Ishikawa (cell line): ENCODE measurements around the gene SMIM44.

Experiments
- CEBPB ChIP-seq: IDR thresholded peaks from 2 replicates; pipeline ENCODE4 v1.6.1; 2012
- CREB1 ChIP-seq: IDR thresholded peaks from 2 replicates; pipeline ENCODE4 v1.6.1; 2012; ENCODE audit warnings: low read depth
- EP300 ChIP-seq: IDR thresholded peaks from 2 replicates; pipeline ENCODE4 v1.6.1; 2012; ENCODE audit warnings: borderline replicate concordance
- RAD21 ChIP-seq: IDR thresholded peaks from 2 replicates; pipeline ENCODE4 v1.6.1; 2012; ENCODE audit warnings: low read depth
- REST ChIP-seq: IDR thresholded peaks from 2 replicates; pipeline ENCODE4 v1.6.1; 2012; ENCODE audit warnings: low read depth, mild to moderate bottlenecking
- TEAD4 ChIP-seq: IDR thresholded peaks from 2 replicates; pipeline ENCODE4 v1.6.1; 2012
- YY1 ChIP-seq: IDR thresholded peaks from 2 replicates; pipeline ENCODE4 v1.6.1; 2012; ENCODE audit warnings: low read depth
- ZBTB7A ChIP-seq: IDR thresholded peaks from 2 replicates; pipeline ENCODE4 v1.6.1; 2012; ENCODE audit warnings: low read depth
- TF ChIP-seq, protein P1 (sequence below): IDR thresholded peaks from 2 replicates; pipeline ENCODE4 v1.6.1; 2012

- TF ChIP-seq TEAD4 = no peak
- TF ChIP-seq EP300 = no peak
- TF ChIP-seq YY1 = no peak
- TF ChIP-seq, protein P1, sequence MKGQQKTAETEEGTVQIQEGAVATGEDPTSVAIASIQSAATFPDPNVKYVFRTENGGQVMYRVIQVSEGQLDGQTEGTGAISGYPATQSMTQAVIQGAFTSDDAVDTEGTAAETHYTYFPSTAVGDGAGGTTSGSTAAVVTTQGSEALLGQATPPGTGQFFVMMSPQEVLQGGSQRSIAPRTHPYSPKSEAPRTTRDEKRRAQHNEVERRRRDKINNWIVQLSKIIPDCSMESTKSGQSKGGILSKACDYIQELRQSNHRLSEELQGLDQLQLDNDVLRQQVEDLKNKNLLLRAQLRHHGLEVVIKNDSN = no peak
- no peak for TF ChIP-seq ZBTB7A
- no peak for TF ChIP-seq REST
- TF ChIP-seq CEBPB = no peak
- TF ChIP-seq CREB1 = no peak
- TF ChIP-seq RAD21 = no peak
Measured at GRCh38 chr19:3474010-3474409, 9.2 kb downstream of the SMIM44 start.
